22Rv1 (cell line): ENCODE data around the gene ANKRD42.

Experiments
- H3K27ac ChIP-seq: fragments of 450-650 bp; 2 replicates; pipeline ENCODE4 v1.5.1; 2017
- ZFX ChIP-seq: fragments of 450-650 bp; IDR thresholded peaks from 2 replicates; pipeline ENCODE4 v1.6.1; 2017; ENCODE audit warnings: antibody characterized with exemption, borderline replicate concordance
- TF ChIP-seq, protein P1 (sequence below): fragments of 450-650 bp; IDR thresholded peaks from 2 replicates; pipeline ENCODE4 v1.5.1; 2017; ENCODE audit warnings: mild to moderate bottlenecking

The ANKRD42 gene

GRCh38 chr11:83287631-83288030 is 94.1 kb downstream of the ANKRD42 start:
- no peak overlapping the region for H3K27ac ChIP-seq
- TF ChIP-seq ZFX: no peak
- TF ChIP-seq, protein P1, sequence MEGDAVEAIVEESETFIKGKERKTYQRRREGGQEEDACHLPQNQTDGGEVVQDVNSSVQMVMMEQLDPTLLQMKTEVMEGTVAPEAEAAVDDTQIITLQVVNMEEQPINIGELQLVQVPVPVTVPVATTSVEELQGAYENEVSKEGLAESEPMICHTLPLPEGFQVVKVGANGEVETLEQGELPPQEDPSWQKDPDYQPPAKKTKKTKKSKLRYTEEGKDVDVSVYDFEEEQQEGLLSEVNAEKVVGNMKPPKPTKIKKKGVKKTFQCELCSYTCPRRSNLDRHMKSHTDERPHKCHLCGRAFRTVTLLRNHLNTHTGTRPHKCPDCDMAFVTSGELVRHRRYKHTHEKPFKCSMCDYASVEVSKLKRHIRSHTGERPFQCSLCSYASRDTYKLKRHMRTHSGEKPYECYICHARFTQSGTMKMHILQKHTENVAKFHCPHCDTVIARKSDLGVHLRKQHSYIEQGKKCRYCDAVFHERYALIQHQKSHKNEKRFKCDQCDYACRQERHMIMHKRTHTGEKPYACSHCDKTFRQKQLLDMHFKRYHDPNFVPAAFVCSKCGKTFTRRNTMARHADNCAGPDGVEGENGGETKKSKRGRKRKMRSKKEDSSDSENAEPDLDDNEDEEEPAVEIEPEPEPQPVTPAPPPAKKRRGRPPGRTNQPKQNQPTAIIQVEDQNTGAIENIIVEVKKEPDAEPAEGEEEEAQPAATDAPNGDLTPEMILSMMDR: no peak

DNA sequence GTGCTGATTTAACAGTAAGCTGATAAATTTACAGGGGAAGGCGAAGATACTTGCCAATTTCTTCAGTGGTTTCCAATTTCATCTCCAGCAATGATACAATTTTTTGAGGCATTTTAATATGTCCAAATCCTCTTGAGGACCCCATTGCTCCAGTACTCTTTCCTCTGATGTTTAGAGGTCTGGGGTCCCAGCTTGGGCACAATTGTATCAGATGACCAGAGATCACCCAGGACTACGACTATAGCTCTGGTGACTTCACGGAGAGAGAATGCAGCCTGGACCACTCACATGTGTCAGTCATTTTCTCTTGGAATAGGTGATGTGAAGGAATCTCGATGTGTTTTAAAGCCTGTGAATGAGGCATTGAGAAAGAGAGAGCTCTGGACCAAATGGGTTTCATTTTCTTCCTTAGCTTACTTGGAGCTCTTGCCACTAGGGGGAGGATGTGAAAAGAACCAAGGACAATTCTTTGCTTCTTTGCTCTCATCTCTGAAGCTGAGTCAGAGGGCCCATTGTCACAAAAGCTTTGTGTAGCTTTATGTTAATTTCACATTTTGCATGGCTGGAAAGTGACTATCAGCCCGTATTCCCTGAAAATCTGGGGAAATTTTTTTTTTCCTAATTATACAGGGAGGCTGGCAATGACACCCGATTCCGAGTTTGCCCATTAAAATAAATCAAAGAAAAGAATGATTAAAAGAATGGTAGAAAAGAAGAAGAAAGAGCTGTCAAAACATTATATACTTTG is 99.4 kb downstream of the ANKRD42 start:
- no peak overlapping the region for H3K27ac ChIP-seq
- TF ChIP-seq, protein P1: peak; percentile 61
- TF ChIP-seq ZFX: no peak

- H3K27ac ChIP-seq: no peak overlapping the region
- no peak for TF ChIP-seq ZFX
- TF ChIP-seq, protein P1: no peak
These were observed 99.9 kb downstream of the ANKRD42 start for GRCh38 chr11:83293457-83293774.

DNA sequence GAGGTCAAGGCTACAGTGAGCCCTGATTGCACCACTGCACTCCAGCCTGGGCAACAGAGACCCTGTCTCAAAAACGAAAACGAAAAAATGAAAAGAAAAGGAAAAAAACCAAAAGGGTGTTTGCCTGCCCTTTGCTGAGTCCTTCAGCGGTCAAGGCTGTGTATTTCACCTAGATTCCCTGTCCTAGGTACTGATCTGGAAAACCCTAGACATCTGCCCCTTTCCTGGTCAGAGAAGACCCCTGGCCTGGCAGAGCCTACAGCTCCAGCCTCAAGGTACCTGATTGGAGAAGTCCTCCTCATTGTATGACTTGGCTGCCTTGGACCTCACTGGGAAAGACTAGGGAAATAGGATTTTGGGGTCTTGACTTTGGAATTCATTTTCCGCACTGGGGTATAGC is 100.7 kb downstream of the ANKRD42 start:
- no peak for TF ChIP-seq ZFX
- TF ChIP-seq, protein P1: no peak
- no peak overlapping the region for H3K27ac ChIP-seq
